Natural killer cell (primary cell): ENCODE results near the gene TXLNG. TPM values are rescaled to one million over a fixed set of nuclear protein-coding genes. Genes with fewer than 3 reads are reported as not detected.

ENCODE experiments used
- ATAC-seq, 3 donors: fragments of 150-1000 bp in 2 of 3; fragments of 200-7000 bp in 1 of 3; cut with Tn5 transposase; 1 replicate in 1 of 3; 2 replicates in 2 of 3; pipeline ENCODE4 v1.10.0; 2021; ENCODE audit warnings: mild to moderate bottlenecking in 2 of 3, moderate library complexity in 2 of 3
- DNase-seq, 2 donors: peaks; one replicate each; pipeline versions ENCODE4 v3.0.0 to v3.0.0-alpha.2; 2013 to 2021; ENCODE audit warnings: mixed read lengths in 1 of 2
- H3K27ac ChIP-seq: one replicate; pipeline ENCODE4 v1.5.1; 2013; ENCODE audit warnings: mild to moderate bottlenecking, low read length
- H3K27me3 ChIP-seq: one replicate; pipeline ENCODE4 v1.6.1; 2013; ENCODE audit warnings: low read length; ENCODE audit not compliant: control insufficient read depth, insufficient read depth
- H3K36me3 ChIP-seq: one replicate; pipeline ENCODE4 v1.6.1; 2013; ENCODE audit warnings: low read length; ENCODE audit not compliant: control insufficient read depth, insufficient read depth
- H3K4me1 ChIP-seq: one replicate; pipeline ENCODE4 v1.6.1; 2013; ENCODE audit warnings: low read length; ENCODE audit not compliant: control insufficient read depth, insufficient read depth
- H3K4me3 ChIP-seq: one replicate; pipeline ENCODE4 v1.5.1; 2013; ENCODE audit warnings: low read length
- H3K9me3 ChIP-seq: one replicate; pipeline ENCODE4 v1.6.1; 2013; ENCODE audit warnings: low read length; ENCODE audit not compliant: control insufficient read depth, insufficient read depth
- H3K27ac Mint-ChIP-seq, 2 donors: one replicate each; pipeline ENCODE4 v1.8.0; 2022; ENCODE audit warnings: mild to moderate bottlenecking in 2 of 2, mixed read lengths in 2 of 2, moderate library complexity in 1 of 2
- H3K27me3 Mint-ChIP-seq, 2 donors: one replicate each; pipeline ENCODE4 v1.8.0; 2022; ENCODE audit warnings: low read depth in 2 of 2, mixed read lengths in 2 of 2
- H3K36me3 Mint-ChIP-seq: one replicate; pipeline ENCODE4 v1.8.0; 2022; ENCODE audit warnings: mixed read lengths
- H3K4me1 Mint-ChIP-seq, 2 donors: one replicate each; pipeline ENCODE4 v1.8.0; 2022; ENCODE audit warnings: mixed read lengths in 2 of 2
- H3K4me3 Mint-ChIP-seq: one replicate; pipeline ENCODE4 v1.8.0; 2022; ENCODE audit warnings: mild to moderate bottlenecking, moderate library complexity, mixed read lengths
- H3K9me3 Mint-ChIP-seq, 2 donors: one replicate each; pipeline ENCODE4 v1.8.0; 2022; ENCODE audit warnings: mixed read lengths in 2 of 2
- CTCF ChIP-seq: fragments of 200-600 bp; IDR thresholded peaks from one replicate; pipeline ENCODE4 v1.8.0; 2022; ENCODE audit warnings: antibody characterized with exemption
- WGBS: methylation state at CpG from one replicate; pipeline ENCODE4 v1.1.7; 2013; ENCODE audit warnings: missing lambda C conversion rate; ENCODE audit not compliant: insufficient coverage; 5-methylcytosine and 5-hydroxymethylcytosine counted together
- intact Hi-C: fragments of 100-400 bp; cut with micrococcal nuclease; formaldehyde crosslinking; loops from one replicate; pipeline ENCODE4 v1.14.2; 2022
- total RNA-seq, 4 donors: library from RNA; stranded (reverse); fragments of 120-200 nt in 1 of 4; gene quantifications; one replicate each; pipeline versions ENCODE4 v1.2.3 to v1.2.4, GENCODE V29; 2013 to 2022

TXLNG gene
- total RNA-seq, 3 donors from 2014 or later (not counting 1 experiment from before 2014, with no cell fraction given): 8.1 to 16.9 (median 9.9) TPM

GRCh38 chrX:16836371-16836770, 50.1 kb downstream of the TXLNG start:
- H3K27me3 ChIP-seq: no peaks in the 10 kb centered on the region
- peak; percentile 33 for TF ChIP-seq CTCF
- intact Hi-C loops: no loop called here
- no peak overlapping the region for H3K4me3 ChIP-seq
- no peaks in the 10 kb centered on the region for H3K9me3 Mint-ChIP-seq
- ATAC-seq: peak; percentile 82 to 97 (median 82)
- H3K4me1 ChIP-seq: peaks cover 4% of the 10 kb centered on the region
- H3K27ac ChIP-seq: no peak overlapping the region
- peaks cover 8 to 9% of the 10 kb centered on the region in 2 donors for H3K4me1 Mint-ChIP-seq
- 69% methylated on average over 8 of the region's 9 CpGs for WGBS
- no peaks in the 10 kb centered on the region for H3K9me3 ChIP-seq
- peaks cover 14% of the 10 kb centered on the region for H3K36me3 ChIP-seq
- DNase-seq: peak; percentile 17 to 25
- H3K36me3 Mint-ChIP-seq: peaks cover 21% of the 10 kb centered on the region
- peak overlapping the region in 1 of 2 donors; percentile 84 for H3K27ac Mint-ChIP-seq
- no peak overlapping the region for H3K4me3 Mint-ChIP-seq
- no peaks in the 10 kb centered on the region for H3K27me3 Mint-ChIP-seq

GRCh38 chrX:16838202-16839066, 52.2 kb downstream of the TXLNG start:
- no peaks in the 10 kb centered on the region for H3K9me3 Mint-ChIP-seq
- no peak overlapping the region for H3K4me3 Mint-ChIP-seq
- DNase-seq (no peak), ATAC-seq (no peak)
- H3K27ac ChIP-seq: no peak overlapping the region
- H3K9me3 ChIP-seq: no peaks in the 10 kb centered on the region
- peaks cover 27% of the 10 kb centered on the region for H3K36me3 ChIP-seq
- intact Hi-C loops: no loop called here
- H3K4me3 ChIP-seq: no peak overlapping the region
- no peak overlapping the region for H3K27ac Mint-ChIP-seq
- H3K4me1 ChIP-seq: peaks cover 4% of the 10 kb centered on the region
- H3K27me3 ChIP-seq: no peaks in the 10 kb centered on the region
- TF ChIP-seq CTCF: no peak
- WGBS: 96% methylated on average over 7 of the region's 11 CpGs
- peaks cover 25% of the 10 kb centered on the region for H3K36me3 Mint-ChIP-seq
- peaks cover 8 to 9% of the 10 kb centered on the region in 2 donors for H3K4me1 Mint-ChIP-seq
- H3K27me3 Mint-ChIP-seq: no peaks in the 10 kb centered on the region

GRCh38 chrX:16839219-16839851, 53.1 kb downstream of the TXLNG start:
- Histone ChIP-seq H3K27ac (no peak overlapping the region), H3K27me3 (no peaks in the 10 kb centered on the region), H3K4me1 (peaks cover 4% of the 10 kb centered on the region), H3K4me3 (no peak overlapping the region), H3K9me3 (no peaks in the 10 kb centered on the region), H3K36me3 (peaks cover 34% of the 10 kb centered on the region)
- no peak for DNase-seq
- intact Hi-C loops: no loop called here
- WGBS: 100% methylated on average over 2 of the region's 5 CpGs
- ATAC-seq: no peak
- Mint-ChIP-seq H3K4me1 (peaks cover 8 to 9% of the 10 kb centered on the region in 2 donors), H3K9me3 (no peaks in the 10 kb centered on the region), H3K4me3 (no peak overlapping the region), H3K27ac (peak overlapping the region in 1 of 2 donors; percentile 14), H3K36me3 (peaks cover 16% of the 10 kb centered on the region), H3K27me3 (no peaks in the 10 kb centered on the region)
- TF ChIP-seq CTCF: no peak
